GM19035 (cell line): Measurements from ENCODE around the gene OR6B2.

Experiments used
- ATAC-seq: cut with Tn5 transposase; IDR thresholded peaks from one replicate; pipeline ENCODE4 v1.9.1; 2021; ENCODE audit not compliant: unreplicated experiment

Gene OR6B2

GRCh38 chr2:240042740-240043139, 12.5 kb upstream of the OR6B2 start:
- ATAC-seq = no peak

DNA sequence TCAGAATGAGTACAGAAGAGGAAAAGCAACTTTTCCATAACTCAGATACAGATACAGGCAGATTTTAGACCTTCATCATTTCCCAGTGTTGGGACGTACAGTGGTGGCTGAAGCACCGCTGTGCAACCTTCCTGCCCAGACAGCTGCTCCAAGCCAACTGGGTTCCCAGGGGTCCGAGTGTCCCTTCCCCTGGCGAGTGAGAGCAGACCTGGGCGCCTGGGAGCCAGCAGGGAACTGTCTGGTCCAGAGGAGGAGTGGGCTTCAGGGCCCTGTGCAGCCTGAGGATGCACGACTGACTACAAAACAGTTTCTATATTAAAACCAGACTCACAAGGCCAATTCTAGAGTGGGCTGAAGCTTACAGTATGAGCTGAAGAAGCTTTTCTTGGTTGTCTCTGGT, 11.1 kb upstream of the OR6B2 start:
- ATAC-seq = no peak

DNA sequence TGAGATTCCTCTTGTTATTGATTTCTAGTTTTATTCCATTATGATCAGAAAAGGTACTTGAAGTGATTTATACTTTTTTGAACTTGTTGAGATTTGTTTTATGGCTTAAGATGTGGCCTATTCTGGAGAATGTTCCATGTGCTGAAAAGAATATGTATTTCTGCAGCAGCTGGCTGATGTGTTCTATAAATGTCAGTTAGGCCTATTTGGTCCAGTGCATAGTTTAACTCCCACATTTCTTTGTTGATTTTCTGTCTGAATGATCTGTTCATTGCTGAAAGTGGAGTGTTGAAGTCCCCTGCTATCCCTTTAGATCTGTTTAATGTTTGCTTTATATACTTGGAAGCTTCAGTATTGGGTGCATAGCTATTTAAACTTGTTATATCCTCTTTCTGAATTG, 7.1 kb upstream of the OR6B2 start:
- no peak for ATAC-seq

DNA sequence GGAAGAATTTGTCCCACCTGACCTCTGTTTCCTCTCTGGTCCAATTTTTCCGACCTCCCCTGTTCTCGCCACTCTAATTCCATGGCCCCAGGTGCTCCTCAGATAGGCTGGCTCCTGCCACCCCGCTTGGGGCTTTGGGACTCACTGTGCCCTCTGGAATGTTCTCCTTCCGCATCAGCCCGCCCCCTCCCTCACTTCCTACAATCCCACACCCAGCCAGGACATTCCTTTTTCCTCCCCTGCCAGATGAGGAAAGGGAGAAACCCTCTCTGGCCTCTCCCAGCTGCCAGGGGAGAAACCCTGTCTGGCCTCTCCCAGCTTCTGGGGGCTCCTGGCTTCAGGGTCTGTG, 3.1 kb upstream of the OR6B2 start:
- no peak for ATAC-seq

DNA sequence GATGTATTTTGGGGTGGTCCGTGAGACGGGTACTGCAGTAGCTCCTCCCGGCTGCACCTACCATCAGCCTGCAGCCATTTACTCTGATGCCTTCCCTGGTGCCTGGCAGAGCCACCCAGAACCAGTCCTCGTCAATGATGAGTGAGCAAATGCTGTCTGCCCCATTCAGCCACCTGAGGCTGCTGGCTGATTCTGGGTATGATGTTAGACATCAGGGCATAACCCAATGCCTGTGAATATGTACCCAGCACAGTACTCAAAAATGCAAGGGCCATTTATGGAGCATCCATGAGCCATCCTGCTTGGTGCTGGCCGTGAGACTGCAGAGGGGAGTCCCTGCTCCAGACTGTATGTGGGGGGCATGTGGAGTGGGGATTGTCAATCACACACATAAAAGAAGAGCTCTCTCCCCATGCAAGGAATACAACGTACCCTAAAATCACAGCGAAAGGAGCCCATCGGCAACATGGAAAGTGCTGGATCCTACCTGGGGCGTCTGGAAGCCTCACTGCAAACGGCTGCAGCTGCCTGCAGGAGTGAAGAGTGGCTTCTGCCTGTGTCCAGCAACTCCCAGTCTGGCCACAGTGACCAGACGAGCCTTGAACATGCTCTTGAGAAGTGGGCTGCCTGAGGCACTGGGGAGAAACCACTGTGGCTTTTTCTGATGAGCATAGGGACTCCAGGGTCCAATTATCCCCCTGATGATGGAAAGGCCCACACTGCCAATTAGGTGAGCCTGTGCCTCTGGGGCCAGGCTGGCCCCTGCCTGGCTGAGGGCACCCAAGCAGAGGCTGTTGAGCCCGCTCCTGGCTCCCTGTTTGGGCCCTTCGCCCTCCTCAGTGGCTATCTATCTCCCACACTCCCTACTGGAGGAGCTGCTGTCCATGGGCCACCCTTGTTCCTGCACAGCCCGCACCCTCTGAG, 2.4 kb upstream of the OR6B2 start:
- ATAC-seq = no peak

- ATAC-seq = peak; percentile 23
These were observed 5.5 kb downstream of the OR6B2 start for GRCh38 chr2:240024766-240025165.

- no peak for ATAC-seq
These were observed 6.4 kb downstream of the OR6B2 start for GRCh38 chr2:240023792-240024191.

DNA sequence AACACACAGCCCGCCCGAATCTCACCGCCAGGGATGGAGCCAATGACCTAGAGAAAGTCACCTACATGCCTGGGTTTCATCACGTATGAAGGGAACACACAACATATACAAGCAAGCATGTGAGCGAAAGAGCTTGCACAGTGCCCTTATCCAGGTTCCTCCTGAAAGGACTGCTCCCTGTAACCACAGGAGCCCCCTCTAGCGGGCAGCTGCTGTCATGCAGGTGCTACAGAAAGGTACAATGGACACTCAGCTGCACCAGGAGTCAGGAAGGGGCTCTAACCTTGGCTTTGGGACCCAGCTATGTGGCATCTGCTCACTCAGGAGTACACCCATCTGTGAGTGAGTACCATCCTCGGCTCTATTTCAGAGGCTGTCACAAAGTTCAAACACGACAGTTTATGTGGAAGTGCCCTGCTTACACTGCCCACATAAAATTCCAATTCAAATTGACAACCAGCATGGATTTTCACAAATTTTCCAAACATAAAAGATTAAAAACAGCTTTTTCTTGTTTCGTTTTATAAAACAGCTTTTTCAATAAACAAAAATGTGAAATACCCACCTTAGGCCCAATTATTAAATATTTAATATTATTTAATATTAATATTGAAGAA, 8.6 kb downstream of the OR6B2 start:
- ATAC-seq = no peak

- ATAC-seq = no peak
These were observed 12.0 kb downstream of the OR6B2 start for GRCh38 chr2:240018071-240018750.

- ATAC-seq = no peak
These were observed 15.9 kb downstream of the OR6B2 start for GRCh38 chr2:240014327-240014726.

GRCh38 chr2:240013343-240013742, 16.9 kb downstream of the OR6B2 start:
- ATAC-seq = no peak

- ATAC-seq = no peak
These were observed 27.2 kb downstream of the OR6B2 start for GRCh38 chr2:240002983-240003382.

DNA sequence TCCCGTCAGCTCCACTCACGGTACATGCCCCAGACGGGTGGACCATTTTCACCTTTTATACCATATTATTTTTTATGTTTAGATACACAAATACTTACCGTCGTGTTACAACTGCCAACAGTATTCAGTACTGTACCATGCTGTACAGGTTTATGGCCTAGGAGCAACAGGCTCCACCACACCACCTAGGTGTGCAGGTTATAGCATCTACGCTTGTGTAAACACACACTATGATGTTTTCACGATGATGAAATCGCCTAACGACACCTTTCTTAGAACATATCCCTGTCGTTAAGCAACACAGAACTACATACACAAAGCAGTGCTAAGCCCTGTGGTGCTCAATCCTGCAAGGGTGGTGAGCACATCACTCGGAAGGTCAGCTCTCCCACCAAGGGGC, 29.6 kb downstream of the OR6B2 start:
- no peak for ATAC-seq

GRCh38 chr2:239997686-239998409, 32.4 kb downstream of the OR6B2 start:
- ATAC-seq = no peak

GRCh38 chr2:239994086-239994485, 36.1 kb downstream of the OR6B2 start:
- ATAC-seq = no peak

GRCh38 chr2:239993291-239993690, 36.9 kb downstream of the OR6B2 start:
- ATAC-seq = no peak

GRCh38 chr2:239991689-239992314, 38.4 kb downstream of the OR6B2 start:
- no peak for ATAC-seq

DNA sequence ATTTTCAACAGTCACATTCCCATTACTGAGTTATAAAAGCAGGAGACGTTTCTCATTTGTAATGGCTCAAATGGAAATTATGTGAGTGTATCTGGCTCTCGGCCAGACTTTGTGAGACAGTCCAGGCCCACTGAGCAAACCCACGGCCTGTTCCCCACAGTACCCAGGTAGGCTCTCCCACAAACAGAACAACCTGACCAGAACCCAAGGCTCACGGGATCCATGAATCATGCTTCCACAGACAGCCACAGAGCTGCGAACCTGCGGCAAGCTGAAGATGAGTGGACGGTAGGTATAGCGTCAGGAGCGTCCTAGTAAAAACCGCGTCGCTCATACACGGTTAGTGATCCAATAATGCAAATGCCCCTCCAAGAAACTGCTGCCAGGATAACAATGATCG, 39.3 kb downstream of the OR6B2 start:
- no peak for ATAC-seq

DNA sequence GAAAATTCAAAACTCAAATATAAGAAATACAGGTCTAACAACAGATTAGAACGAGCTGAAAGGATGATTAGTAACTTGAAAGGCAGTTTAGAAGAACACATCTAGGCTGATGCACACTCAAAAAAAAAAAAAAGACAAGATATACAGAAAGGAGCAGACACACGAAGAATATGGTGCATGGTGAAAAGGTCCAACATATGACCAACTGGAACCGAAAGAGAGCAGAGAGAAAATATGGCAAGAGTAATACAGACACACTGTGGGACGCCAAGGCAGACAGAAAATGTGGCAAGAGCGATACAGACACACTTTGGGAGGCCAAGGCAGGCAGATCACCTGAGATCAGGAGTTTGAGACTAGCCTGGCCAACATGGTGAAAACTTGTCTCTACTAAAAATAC, 44.9 kb downstream of the OR6B2 start:
- no peak for ATAC-seq

DNA sequence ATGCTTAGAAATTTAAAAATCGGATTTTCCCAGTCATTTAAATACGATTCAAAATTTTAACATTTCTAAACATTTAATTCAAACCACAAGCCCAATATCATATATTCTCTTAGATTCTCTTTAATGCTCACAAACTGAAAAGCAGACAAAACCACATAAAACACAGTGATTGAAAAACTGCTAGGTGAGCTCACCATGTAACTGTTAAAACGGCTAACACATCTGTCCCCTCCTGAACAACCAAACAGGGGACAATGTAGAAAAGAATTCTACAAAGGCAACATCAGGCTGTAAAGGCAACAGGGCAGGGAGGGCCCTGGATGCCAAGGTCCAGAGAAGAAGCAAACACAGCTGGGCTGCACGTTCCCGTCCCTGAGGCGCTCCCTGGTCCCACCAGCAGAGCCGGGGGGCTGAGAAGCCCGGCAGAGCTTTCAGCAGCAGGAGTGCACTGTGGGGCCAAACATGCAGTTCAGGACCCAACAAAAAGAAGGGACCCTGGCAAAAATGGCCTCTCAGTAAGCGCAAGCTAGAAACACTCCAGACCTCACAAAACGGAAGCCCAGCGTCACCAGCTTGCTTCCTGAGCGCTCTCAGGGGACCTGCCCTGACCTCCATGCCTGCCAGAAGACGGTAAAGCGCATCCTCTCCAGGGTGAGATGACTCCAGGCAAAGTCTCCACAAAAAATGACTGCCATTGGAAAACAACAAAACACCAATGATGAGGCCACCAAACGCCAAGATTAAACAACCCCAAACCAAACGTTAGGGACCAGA, 45.6 kb downstream of the OR6B2 start:
- no peak for ATAC-seq
